ENCODE measurements around the gene TANGO2. TPM values are rescaled to one million over a fixed set of nuclear protein-coding genes. Genes with fewer than 3 reads are reported as not detected.
A peak's percentile ranks its signal among the peaks of the same experiment; 100 is the strongest.

TANGO2 gene
- total RNA-seq, 1 donor from 2014 or later, result 19.9 TPM

- Mint-ChIP-seq H3K36me3 (ENCODE audit: insufficient read depth) (no peaks in the 10 kb centered on the region), H3K4me3 (ENCODE audit: low read depth) (peak overlapping the region; percentile 53), H3K9me3 (ENCODE audit: low read depth) (no peaks in the 10 kb centered on the region), H3K27ac (peak overlapping the region; percentile 76), H3K27me3 (no peaks in the 10 kb centered on the region), H3K4me1 (ENCODE audit: low read depth) (peaks cover 6% of the 10 kb centered on the region)
- TF ChIP-seq, protein P1, sequence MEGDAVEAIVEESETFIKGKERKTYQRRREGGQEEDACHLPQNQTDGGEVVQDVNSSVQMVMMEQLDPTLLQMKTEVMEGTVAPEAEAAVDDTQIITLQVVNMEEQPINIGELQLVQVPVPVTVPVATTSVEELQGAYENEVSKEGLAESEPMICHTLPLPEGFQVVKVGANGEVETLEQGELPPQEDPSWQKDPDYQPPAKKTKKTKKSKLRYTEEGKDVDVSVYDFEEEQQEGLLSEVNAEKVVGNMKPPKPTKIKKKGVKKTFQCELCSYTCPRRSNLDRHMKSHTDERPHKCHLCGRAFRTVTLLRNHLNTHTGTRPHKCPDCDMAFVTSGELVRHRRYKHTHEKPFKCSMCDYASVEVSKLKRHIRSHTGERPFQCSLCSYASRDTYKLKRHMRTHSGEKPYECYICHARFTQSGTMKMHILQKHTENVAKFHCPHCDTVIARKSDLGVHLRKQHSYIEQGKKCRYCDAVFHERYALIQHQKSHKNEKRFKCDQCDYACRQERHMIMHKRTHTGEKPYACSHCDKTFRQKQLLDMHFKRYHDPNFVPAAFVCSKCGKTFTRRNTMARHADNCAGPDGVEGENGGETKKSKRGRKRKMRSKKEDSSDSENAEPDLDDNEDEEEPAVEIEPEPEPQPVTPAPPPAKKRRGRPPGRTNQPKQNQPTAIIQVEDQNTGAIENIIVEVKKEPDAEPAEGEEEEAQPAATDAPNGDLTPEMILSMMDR (IDR thresholded peaks at IDR 0.05; ENCODE audit: unreplicated experiment), result no peak
- no peak for DNase-seq (ENCODE audit: low spot score, unreplicated experiment)
These were observed 32.5 kb upstream of the TANGO2 start for GRCh38 chr22:19988331-19988808.

- Mint-ChIP-seq H3K27me3 (no peaks in the 10 kb centered on the region), H3K36me3 (ENCODE audit: insufficient read depth) (no peaks in the 10 kb centered on the region), H3K9me3 (ENCODE audit: low read depth) (no peaks in the 10 kb centered on the region), H3K4me3 (ENCODE audit: low read depth) (no peak overlapping the region), H3K27ac (no peak overlapping the region), H3K4me1 (ENCODE audit: low read depth) (peaks cover 6% of the 10 kb centered on the region)
- no peak for DNase-seq (ENCODE audit: low spot score, unreplicated experiment)
- TF ChIP-seq, protein P1 (IDR thresholded peaks at IDR 0.05; ENCODE audit: unreplicated experiment), result no peak
These were observed 31.8 kb upstream of the TANGO2 start for GRCh38 chr22:19988965-19989724.

DNA sequence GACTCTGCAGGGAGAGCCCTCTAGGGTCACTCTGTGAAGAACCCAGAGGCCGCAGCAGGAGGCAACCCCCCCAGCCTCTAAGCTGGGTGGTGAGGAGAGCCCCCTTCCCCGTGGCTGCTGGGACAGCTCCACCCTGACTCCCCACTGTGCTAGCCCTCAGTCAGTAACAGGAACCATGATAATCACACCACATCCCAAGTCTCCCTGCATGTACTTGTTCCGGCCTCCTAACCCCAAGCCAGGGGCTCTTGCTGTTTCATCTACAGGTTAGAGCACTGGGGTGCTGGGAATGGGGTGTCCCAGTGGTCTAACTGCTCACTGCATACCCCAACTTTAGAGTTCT is 31.2 kb upstream of the TANGO2 start:
- no peak overlapping the region for H3K27ac Mint-ChIP-seq
- H3K4me1 Mint-ChIP-seq (ENCODE audit: low read depth), result peaks cover 6% of the 10 kb centered on the region
- DNase-seq (ENCODE audit: low spot score, unreplicated experiment), result no peak
- H3K4me3 Mint-ChIP-seq (ENCODE audit: low read depth), result no peak overlapping the region
- H3K9me3 Mint-ChIP-seq (ENCODE audit: low read depth), result no peaks in the 10 kb centered on the region
- H3K36me3 Mint-ChIP-seq (ENCODE audit: insufficient read depth), result no peaks in the 10 kb centered on the region
- TF ChIP-seq, protein P1 (IDR thresholded peaks at IDR 0.05; ENCODE audit: unreplicated experiment), result no peak
- no peaks in the 10 kb centered on the region for H3K27me3 Mint-ChIP-seq

DNA sequence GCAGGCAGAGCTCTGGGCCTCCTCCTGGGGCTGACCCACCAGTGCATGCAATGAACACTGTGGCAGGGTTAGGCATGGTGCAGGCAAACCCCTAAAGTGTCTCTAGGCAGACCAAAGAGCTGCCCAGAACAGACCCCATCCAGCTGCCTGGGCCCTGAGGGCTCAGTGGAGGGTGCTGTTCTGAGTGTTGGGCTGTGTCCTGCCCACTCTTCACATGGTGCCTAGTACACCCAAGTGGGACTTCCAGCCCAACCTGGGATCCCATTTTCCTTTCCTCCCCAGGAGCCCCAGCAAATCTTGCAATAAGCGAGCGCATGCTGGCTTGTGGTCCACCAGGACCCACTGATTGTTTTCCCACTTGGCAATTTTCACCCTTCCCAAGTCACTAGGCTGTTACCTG is 30.7 kb upstream of the TANGO2 start:
- Mint-ChIP-seq H3K4me1 (ENCODE audit: low read depth) (peaks cover 4% of the 10 kb centered on the region), H3K27me3 (no peaks in the 10 kb centered on the region), H3K4me3 (ENCODE audit: low read depth) (no peak overlapping the region), H3K36me3 (ENCODE audit: insufficient read depth) (no peaks in the 10 kb centered on the region), H3K9me3 (ENCODE audit: low read depth) (no peaks in the 10 kb centered on the region), H3K27ac (no peak overlapping the region)
- TF ChIP-seq, protein P1 (IDR thresholded peaks at IDR 0.05; ENCODE audit: unreplicated experiment), result no peak
- no peak for DNase-seq (ENCODE audit: low spot score, unreplicated experiment)

GRCh38 chr22:19990609-19991394 is 30.1 kb upstream of the TANGO2 start:
- DNase-seq (ENCODE audit: low spot score, unreplicated experiment), result no peak
- H3K36me3 Mint-ChIP-seq (ENCODE audit: insufficient read depth), result no peaks in the 10 kb centered on the region
- H3K27me3 Mint-ChIP-seq, result no peaks in the 10 kb centered on the region
- H3K9me3 Mint-ChIP-seq (ENCODE audit: low read depth), result no peaks in the 10 kb centered on the region
- H3K4me3 Mint-ChIP-seq (ENCODE audit: low read depth), result no peak overlapping the region
- no peak overlapping the region for H3K27ac Mint-ChIP-seq
- H3K4me1 Mint-ChIP-seq (ENCODE audit: low read depth), result peaks cover 2% of the 10 kb centered on the region
- TF ChIP-seq, protein P1 (IDR thresholded peaks at IDR 0.05; ENCODE audit: unreplicated experiment), result no peak
